ENCODE measurements around the gene SOAT1. TPM values are rescaled to one million over a fixed set of nuclear protein-coding genes. Genes with fewer than 3 reads are reported as not detected.
A peak's percentile ranks its signal among the peaks of the same experiment; 100 is the strongest.

SOAT1 gene
- total and polyA plus RNA-seq, 11 donors, result 2.0 to 34.8 (median 7.9) TPM

- DNase-seq (no peak), ATAC-seq (no peak)
- Histone ChIP-seq H3K36me3 (peaks cover 0 to 21% (median 8%) of the 10 kb centered on the region in 9 donors), H3K4me3 (no peak overlapping the region), H3K9me3 (peaks cover 0 to 8% (median 0%) of the 10 kb centered on the region in 12 donors), H3K27me3 (no peaks in the 10 kb centered on the region), H3K4me1 (peaks cover 0 to 34% (median 0%) of the 10 kb centered on the region in 12 donors), H3K27ac (no peak overlapping the region)
- WGBS, 4 donors, result 65 to 96% (median 70%) methylated on average over 2 of the region's 2 CpGs
- intact Hi-C loops (cut with DNase I), result no loop called here
- no peak for TF ChIP-seq POLR2A (IDR thresholded peaks at IDR 0.05)
- TF ChIP-seq, protein P1, sequence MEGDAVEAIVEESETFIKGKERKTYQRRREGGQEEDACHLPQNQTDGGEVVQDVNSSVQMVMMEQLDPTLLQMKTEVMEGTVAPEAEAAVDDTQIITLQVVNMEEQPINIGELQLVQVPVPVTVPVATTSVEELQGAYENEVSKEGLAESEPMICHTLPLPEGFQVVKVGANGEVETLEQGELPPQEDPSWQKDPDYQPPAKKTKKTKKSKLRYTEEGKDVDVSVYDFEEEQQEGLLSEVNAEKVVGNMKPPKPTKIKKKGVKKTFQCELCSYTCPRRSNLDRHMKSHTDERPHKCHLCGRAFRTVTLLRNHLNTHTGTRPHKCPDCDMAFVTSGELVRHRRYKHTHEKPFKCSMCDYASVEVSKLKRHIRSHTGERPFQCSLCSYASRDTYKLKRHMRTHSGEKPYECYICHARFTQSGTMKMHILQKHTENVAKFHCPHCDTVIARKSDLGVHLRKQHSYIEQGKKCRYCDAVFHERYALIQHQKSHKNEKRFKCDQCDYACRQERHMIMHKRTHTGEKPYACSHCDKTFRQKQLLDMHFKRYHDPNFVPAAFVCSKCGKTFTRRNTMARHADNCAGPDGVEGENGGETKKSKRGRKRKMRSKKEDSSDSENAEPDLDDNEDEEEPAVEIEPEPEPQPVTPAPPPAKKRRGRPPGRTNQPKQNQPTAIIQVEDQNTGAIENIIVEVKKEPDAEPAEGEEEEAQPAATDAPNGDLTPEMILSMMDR (IDR thresholded peaks at IDR 0.05), result no peak
These were observed 32.2 kb downstream of the SOAT1 start for GRCh38 chr1:179325836-179326235.

DNA sequence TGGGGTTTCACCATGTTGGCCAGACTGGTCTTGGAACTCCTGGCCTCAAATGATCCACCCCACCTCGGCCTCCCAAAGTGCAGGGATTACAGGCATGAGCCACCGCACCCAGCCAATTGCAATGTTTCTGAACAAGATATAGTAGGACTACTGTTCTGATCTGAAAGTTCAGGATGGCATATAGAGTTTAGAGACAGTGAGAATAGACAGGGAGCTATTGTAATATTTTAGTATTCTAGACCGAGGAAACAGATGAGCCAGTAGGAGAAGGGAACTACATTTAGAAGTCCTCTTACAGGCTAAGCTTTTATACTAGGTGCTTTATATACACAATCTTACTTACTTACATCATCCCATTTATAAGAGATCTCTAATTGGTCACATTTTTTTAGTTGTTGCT lies 33.1 kb downstream of the SOAT1 start:
- Histone ChIP-seq H3K9me3 (peaks cover 0 to 8% (median 0%) of the 10 kb centered on the region in 12 donors), H3K27me3 (no peaks in the 10 kb centered on the region), H3K4me1 (peaks cover 0 to 34% (median 0%) of the 10 kb centered on the region in 12 donors), H3K36me3 (peaks cover 0 to 21% (median 8%) of the 10 kb centered on the region in 9 donors), H3K4me3 (no peak overlapping the region), H3K27ac (peak overlapping the region in 1 of 12 donors; percentile 51)
- DNase-seq, result no peak
- no peak for TF ChIP-seq POLR2A (IDR thresholded peaks at IDR 0.05)
- TF ChIP-seq, protein P1 (IDR thresholded peaks at IDR 0.05), result no peak
- ATAC-seq, result no peak
- WGBS, 4 donors, result 91 to 95% (median 93%) methylated on average over 3 of the region's 3 CpGs
- intact Hi-C loops (cut with DNase I), result no loop called here

- Histone ChIP-seq H3K4me3 (no peak overlapping the region), H3K9me3 (peaks cover 0 to 8% (median 0%) of the 10 kb centered on the region in 12 donors), H3K4me1 (peaks cover 0 to 29% (median 0%) of the 10 kb centered on the region in 12 donors), H3K27ac (peak overlapping the region in 1 of 12 donors; percentile 51), H3K36me3 (peaks cover 0 to 21% (median 8%) of the 10 kb centered on the region in 9 donors), H3K27me3 (no peaks in the 10 kb centered on the region)
- TF ChIP-seq POLR2A (IDR thresholded peaks at IDR 0.05), result no peak
- TF ChIP-seq, protein P1 (IDR thresholded peaks at IDR 0.05), result no peak
- DNase-seq (no peak), ATAC-seq (no peak)
- intact Hi-C loops (cut with DNase I), result no loop called here
- 90 to 95% (median 93%) methylated on average over 7 of the region's 7 CpGs for WGBS, 4 donors
These were observed 33.6 kb downstream of the SOAT1 start for GRCh38 chr1:179327196-179327595.

- 69 to 74% (median 71%) methylated on average over 3 of the region's 3 CpGs for WGBS, 4 donors
- Histone ChIP-seq H3K4me3 (no peak overlapping the region), H3K4me1 (peaks cover 0 to 25% (median 0%) of the 10 kb centered on the region in 12 donors), H3K9me3 (peaks cover 0 to 8% (median 0%) of the 10 kb centered on the region in 12 donors), H3K27ac (peak overlapping the region in 1 of 12 donors; percentile 51), H3K36me3 (peaks cover 0 to 21% (median 8%) of the 10 kb centered on the region in 9 donors), H3K27me3 (no peaks in the 10 kb centered on the region)
- intact Hi-C loops (cut with DNase I), result no loop called here
- DNase-seq (no peak), ATAC-seq (peak in 1 of 4 donors; percentile 57)
- no peak for TF ChIP-seq POLR2A (IDR thresholded peaks at IDR 0.05)
- TF ChIP-seq, protein P1 (IDR thresholded peaks at IDR 0.05), result no peak
These were observed 34.1 kb downstream of the SOAT1 start for GRCh38 chr1:179327679-179328078.

Measured in heart left ventricle (tissue), 16 donors.